Esophagus muscularis mucosa (tissue), 4 donors: ENCODE measurements around the gene IFI27L1. TPM values are rescaled to one million over a fixed set of nuclear protein-coding genes. Genes with fewer than 3 reads are reported as not detected.
A peak's percentile ranks its signal among the peaks of the same experiment; 100 is the strongest.

Experiments used
- DNase-seq: peaks from one replicate; pipeline ENCODE4 v3.0.0-alpha.2; 2017; ENCODE audit errors: extremely low spot score
- H3K27ac ChIP-seq, 4 donors: fragments of 200-600 bp; sonication (generic); replicated peaks in 1 of 4; 1 replicate in 3 of 4; 2 replicates in 1 of 4; pipeline ENCODE4 v1.5.1; 2016 to 2019; ENCODE audit warnings: mild to moderate bottlenecking in 1 of 4
- H3K27me3 ChIP-seq, 4 donors: fragments of 200-600 bp; sonication (generic); one replicate each; pipeline versions ENCODE4 v1.5.1 to v1.6.0; 2016 to 2019
- H3K36me3 ChIP-seq, 4 donors: fragments of 200-600 bp; sonication (generic); one replicate each; pipeline ENCODE4 v1.5.1; 2016 to 2019
- H3K4me1 ChIP-seq, 4 donors: fragments of 200-600 bp; sonication (generic); one replicate each; pipeline ENCODE4 v1.5.1; 2016 to 2019
- H3K4me3 ChIP-seq, 4 donors: fragments of 200-600 bp; sonication (generic); 1 replicate in 2 of 4; 2 replicates in 2 of 4; pipeline ENCODE4 v1.5.1; 2016 to 2019; ENCODE audit warnings: mild to moderate bottlenecking in 4 of 4, moderate library complexity in 1 of 4
- H3K9me3 ChIP-seq, 4 donors: fragments of 200-600 bp; sonication (generic); 1 replicate in 3 of 4; 2 replicates in 1 of 4; pipeline ENCODE4 v1.5.1; 2016 to 2019
- CTCF ChIP-seq, 3 experiments: fragments of 200-600 bp in 2 of 3; fragments of 450-650 bp in 1 of 3; sonication (generic) in 2 of 3; IDR thresholded peaks; one replicate each; pipeline ENCODE4 v1.5.1; 2017 to 2019; ENCODE audit warnings: antibody characterized with exemption in 3 of 3, mild to moderate bottlenecking in 2 of 3, moderate library complexity in 1 of 3
- EP300 ChIP-seq: sonication (generic); formaldehyde crosslinking; IDR thresholded peaks from one replicate; pipeline ENCODE4 v1.6.1; 2017; ENCODE audit warnings: antibody characterized with exemption
- POLR2A ChIP-seq: fragments of 450-650 bp; IDR thresholded peaks from one replicate; pipeline ENCODE4 v1.6.1; 2017; ENCODE audit warnings: antibody characterized with exemption, moderate library complexity, mild to moderate bottlenecking, low read depth
- POLR2AphosphoS5 ChIP-seq, 2 donors: sonication (generic); formaldehyde crosslinking; IDR thresholded peaks; one replicate each; pipeline ENCODE4 v1.6.1; 2017; ENCODE audit warnings: antibody characterized with exemption in 2 of 2
- WGBS: methylation state at CpG from one replicate; pipeline ENCODE4 v1.1.5; 2018; 5-methylcytosine and 5-hydroxymethylcytosine counted together
- intact Hi-C: fragments of 100-400 bp; cut with DNase I; formaldehyde crosslinking; loops from one replicate; pipeline ENCODE4 v1.15.1; 2023
- total RNA-seq, 4 donors: library from RNA; depleted of rRNA; stranded (reverse); fragments of >200 nt; gene quantifications; one replicate each; pipeline versions ENCODE4 v1.1.0 to v1.2.1, GENCODE V29; 2016

The IFI27L1 gene
- total RNA-seq, 4 donors from 2014 or later = 5.8 to 12.9 (median 6.4) TPM

GRCh38 chr14:94077823-94078222, 3.3 kb upstream of the IFI27L1 start:
- Histone ChIP-seq H3K36me3 (peaks cover 0 to 42% (median 15%) of the 10 kb centered on the region in 4 donors), H3K27ac (no peak overlapping the region), H3K9me3 (peaks cover 0 to 16% (median 6%) of the 10 kb centered on the region in 4 donors), H3K4me1 (peaks cover 49 to 60% (median 53%) of the 10 kb centered on the region in 4 donors), H3K27me3 (no peaks in the 10 kb centered on the region), H3K4me3 (peak overlapping the region; percentile 78 to 98 (median 91))
- 58% methylated on average over 5 of the region's 5 CpGs for WGBS
- TF ChIP-seq POLR2A (no peak), CTCF (IDR thresholded peaks at IDR 0.05) (no peak), EP300 (no peak), POLR2AphosphoS5 (IDR thresholded peaks at IDR 0.05) (no peak)
- no peak for DNase-seq
- intact Hi-C loops = no loop called here

DNA sequence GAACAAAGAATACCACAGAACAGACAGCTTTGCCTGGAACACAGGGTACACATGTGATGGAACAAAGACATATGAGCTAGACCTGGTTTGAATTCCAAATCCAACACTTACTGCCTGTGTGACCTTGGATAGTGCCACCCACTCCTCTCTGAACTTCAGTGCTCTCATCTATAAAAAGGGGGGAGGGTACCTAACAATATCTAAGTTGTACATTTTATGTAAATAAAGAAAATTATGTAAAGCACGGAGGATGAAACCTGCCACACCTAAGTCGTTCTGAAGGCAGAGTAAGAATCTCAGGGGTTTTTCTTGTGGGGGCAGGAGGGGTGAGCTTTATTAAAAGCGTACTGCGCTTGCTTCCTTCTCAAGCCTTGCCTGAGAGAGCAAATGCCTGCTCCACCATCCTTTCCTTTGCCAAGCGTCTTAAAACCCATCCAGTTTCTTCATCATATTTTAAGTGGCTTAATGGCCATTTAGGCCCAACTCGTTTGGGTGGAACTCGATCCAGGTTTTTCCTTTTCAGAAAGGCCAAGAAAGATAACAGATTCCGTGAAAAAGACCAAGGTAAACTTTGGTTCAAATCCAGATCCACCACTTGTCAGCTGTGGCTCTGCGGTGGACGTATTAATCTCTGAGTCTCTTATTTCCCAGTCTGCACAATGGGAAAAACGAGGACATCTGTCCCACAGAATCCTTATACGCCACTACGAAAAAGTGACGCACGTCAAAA, 1.1 kb upstream of the IFI27L1 start:
- DNase-seq = no peak
- TF ChIP-seq POLR2AphosphoS5 (IDR thresholded peaks at IDR 0.05) = no peak
- no peak for TF ChIP-seq CTCF (IDR thresholded peaks at IDR 0.05)
- no peak for TF ChIP-seq EP300
- no peak for TF ChIP-seq POLR2A
- peak overlapping the region; percentile 94 to 96 (median 95) for H3K27ac ChIP-seq
- peaks cover 0 to 6% (median 2%) of the 10 kb centered on the region in 4 donors for H3K9me3 ChIP-seq
- no peaks in the 10 kb centered on the region for H3K27me3 ChIP-seq
- H3K36me3 ChIP-seq = peaks cover 0 to 35% (median 15%) of the 10 kb centered on the region in 4 donors
- H3K4me1 ChIP-seq = peaks cover 49 to 60% (median 53%) of the 10 kb centered on the region in 4 donors
- intact Hi-C loops = loop anchor here (5.0 to 10.0 kb wide), 2 partner anchors 47 to 1455 kb away; partner anchors contain the start of genes GLRX5 and IFI27L2
- under 1% methylated on average over 15 of the region's 15 CpGs for WGBS
- H3K4me3 ChIP-seq = peak overlapping the region; percentile 78 to 98 (median 91)

- intact Hi-C loops = loop anchor here (5.0 to 10.0 kb wide), 2 partner anchors 46 to 1453 kb away; partner anchors contain the start of genes GLRX5 and IFI27L2
- TF ChIP-seq POLR2AphosphoS5 (IDR thresholded peaks at IDR 0.05) (no peak), EP300 (no peak), CTCF (IDR thresholded peaks at IDR 0.05) (no peak), POLR2A (no peak)
- Histone ChIP-seq H3K4me1 (peaks cover 41 to 48% (median 45%) of the 10 kb centered on the region in 4 donors), H3K9me3 (no peaks in the 10 kb centered on the region), H3K4me3 (peak overlapping the region; percentile 78 to 98 (median 91)), H3K36me3 (peaks cover 0 to 23% (median 15%) of the 10 kb centered on the region in 4 donors), H3K27me3 (no peaks in the 10 kb centered on the region), H3K27ac (peak overlapping the region; percentile 94 to 96 (median 95))
- no peak for DNase-seq
- WGBS = 0% methylated on average over 15 of the region's 19 CpGs
These were observed 293 bp downstream of the IFI27L1 start for GRCh38 chr14:94081386-94081820.

DNA sequence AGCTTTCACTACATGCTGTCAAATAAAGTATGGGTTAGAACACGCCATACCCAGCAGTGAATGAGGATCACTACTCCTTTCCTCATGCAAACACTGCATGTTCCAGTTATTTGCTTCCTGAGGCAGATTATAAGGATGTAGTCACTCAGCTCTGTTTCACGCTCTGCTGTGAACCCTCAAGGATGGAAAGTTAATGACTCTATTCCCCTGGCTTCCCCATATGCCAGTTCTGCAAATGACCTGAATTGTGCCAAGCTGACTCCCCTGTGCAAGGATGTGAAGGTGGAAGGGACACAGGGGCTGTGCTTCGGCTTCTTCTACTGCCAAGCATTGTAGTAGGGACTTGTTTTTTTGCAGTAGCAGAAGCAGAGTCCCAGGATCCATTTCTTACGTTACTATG, 6.8 kb downstream of the IFI27L1 start:
- no peak overlapping the region for H3K27ac ChIP-seq
- TF ChIP-seq POLR2AphosphoS5 (IDR thresholded peaks at IDR 0.05) = no peak
- no peak for TF ChIP-seq EP300
- no peak for TF ChIP-seq CTCF (IDR thresholded peaks at IDR 0.05)
- no peak for TF ChIP-seq POLR2A
- no peaks in the 10 kb centered on the region for H3K27me3 ChIP-seq
- no peaks in the 10 kb centered on the region for H3K9me3 ChIP-seq
- H3K4me3 ChIP-seq = no peak overlapping the region
- H3K4me1 ChIP-seq = no peaks in the 10 kb centered on the region
- no peak for DNase-seq
- no peaks in the 10 kb centered on the region for H3K36me3 ChIP-seq
- 76% methylated on average over 4 of the region's 4 CpGs for WGBS
- intact Hi-C loops = loop anchor here (10.0 kb wide), 1 partner anchor 1447 kb away; the partner anchor contains the start of gene GLRX5
